GM19467 (cell line): ENCODE results near the gene EXOC4.
"Not testable (repeated sequence)": the region's sequence is repeated elsewhere in the genome, so short reads cannot be mapped to it uniquely, and the experiment has no call there.

Source experiments
- ATAC-seq: cut with Tn5 transposase; IDR thresholded peaks from one replicate; pipeline ENCODE4 v1.9.1; 2021; ENCODE audit warnings: mild to moderate bottlenecking, moderate library complexity; ENCODE audit not compliant: unreplicated experiment

The EXOC4 gene

DNA sequence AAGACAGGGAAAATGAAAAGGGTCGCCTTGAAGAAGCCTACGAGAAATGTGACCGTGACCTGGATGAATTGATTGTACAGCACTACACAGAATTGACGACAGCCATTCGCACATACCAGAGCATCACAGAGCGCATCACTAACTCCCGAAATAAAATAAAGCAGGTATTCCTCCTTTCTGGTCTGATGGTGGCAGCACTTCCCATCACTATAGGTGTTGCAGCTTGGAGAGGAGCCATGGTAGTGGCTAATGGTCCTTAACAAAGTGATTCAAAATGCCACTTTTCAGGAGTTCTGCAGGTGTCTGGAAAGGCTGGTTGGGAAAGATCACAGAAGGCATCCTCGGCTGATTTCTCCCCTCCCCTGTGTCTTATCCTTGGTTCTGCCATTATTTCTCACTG is 22.1 kb downstream of the EXOC4 start:
- no peak for ATAC-seq

- ATAC-seq = no peak
These were observed 22.7 kb downstream of the EXOC4 start for GRCh38 chr7:133275446-133276095.

DNA sequence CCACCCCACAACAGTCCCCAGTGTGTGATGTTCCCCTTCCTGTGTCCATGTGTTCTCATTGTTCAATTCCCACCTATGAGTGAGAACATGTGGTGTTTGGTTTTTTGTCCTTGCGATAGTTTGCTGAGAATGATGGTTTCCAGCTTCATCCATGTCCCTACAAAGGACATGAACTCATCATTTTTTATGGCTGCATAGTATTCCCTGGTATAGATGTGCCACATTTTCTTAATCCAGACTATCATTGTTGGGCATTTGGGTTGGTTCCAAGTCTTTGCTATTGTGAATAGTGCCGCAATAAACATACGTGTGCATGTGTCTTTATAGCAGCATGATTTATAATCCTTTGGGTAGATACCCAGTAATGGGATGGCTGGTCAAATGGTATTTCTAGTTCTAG is 26.1 kb downstream of the EXOC4 start:
- ATAC-seq = not testable (repeated sequence)

GRCh38 chr7:133282094-133282493 is 29.2 kb downstream of the EXOC4 start:
- ATAC-seq = no peak

DNA sequence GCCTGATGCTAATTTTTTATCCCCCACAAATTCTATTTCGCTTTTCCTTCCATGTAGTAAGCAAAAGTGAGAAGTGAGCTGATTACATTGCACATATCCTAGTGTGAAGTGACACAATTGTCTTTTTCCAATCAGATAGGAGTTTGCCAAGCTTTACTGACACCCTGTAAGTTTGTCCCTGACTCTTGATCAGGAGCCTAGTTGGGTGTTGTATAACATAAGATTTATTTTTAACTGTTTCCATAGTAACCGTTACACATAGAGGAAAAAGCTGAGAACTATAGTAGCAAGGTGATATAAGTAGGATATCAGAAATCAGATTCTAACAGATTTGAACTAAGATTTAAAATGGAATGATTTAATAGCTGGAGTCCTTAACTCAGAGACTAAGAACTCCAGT is 31.2 kb downstream of the EXOC4 start:
- ATAC-seq = no peak

- ATAC-seq = no peak
These were observed 36.1 kb downstream of the EXOC4 start for GRCh38 chr7:133288970-133289369.

DNA sequence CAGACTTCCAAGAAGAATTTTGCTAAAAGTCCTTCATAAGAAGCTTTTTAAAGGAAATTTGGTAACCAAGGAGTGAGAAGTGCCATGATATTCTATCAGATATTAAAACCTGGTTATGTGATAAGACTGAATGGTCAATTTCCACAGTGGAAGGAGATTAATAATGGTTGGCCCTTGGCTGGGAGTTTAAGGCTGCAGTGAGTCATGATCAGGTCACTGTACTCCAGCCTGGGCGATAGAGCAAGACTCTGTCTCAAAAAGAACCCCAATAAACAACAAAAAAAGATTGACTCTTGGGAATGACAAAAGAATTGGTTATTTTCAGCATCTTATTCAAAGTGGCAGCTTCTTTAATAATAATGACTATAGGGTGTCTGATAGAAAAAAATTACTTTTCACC is 37.2 kb downstream of the EXOC4 start:
- no peak for ATAC-seq

- ATAC-seq = no peak
These were observed 37.9 kb downstream of the EXOC4 start for GRCh38 chr7:133290676-133291333.

GRCh38 chr7:133292631-133293030 is 39.8 kb downstream of the EXOC4 start:
- no peak for ATAC-seq

DNA sequence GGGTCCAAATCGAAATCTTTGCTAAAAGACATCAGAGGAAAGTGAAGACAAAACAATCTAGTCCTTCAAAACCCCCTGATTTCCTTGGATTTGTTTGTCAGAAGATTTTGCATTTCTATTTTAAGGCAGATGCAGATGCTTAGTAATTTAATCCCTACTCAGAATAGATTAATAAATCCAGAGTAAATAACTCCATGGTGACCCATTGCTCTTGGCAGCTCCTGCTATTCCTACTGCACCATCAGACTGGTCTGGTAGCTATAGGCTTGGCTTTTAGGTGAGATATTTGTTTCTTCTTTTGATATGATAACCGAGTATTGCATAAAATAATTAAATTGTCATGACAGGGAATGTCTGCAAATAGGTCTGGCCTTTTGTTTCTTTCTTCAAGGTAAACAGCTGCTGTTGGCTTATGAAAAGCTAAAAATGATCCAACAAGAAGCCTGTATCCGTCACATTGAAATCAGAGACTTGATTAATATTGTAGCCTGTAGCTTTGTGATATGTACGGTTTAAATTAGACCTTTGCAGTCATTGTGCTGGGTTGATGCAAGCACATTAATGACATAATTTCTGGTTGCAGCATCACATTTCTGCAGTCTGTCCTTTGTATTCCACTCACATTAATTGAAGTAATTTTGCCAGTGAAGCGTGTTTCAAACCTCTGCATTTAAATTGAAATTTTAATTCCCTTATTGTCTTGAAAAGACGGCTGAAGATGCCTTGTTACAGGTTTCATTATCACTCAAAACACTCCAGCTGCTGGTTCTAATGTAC is 40.7 kb downstream of the EXOC4 start:
- ATAC-seq = no peak

- ATAC-seq = no peak
These were observed 41.4 kb downstream of the EXOC4 start for GRCh38 chr7:133294234-133294633.

DNA sequence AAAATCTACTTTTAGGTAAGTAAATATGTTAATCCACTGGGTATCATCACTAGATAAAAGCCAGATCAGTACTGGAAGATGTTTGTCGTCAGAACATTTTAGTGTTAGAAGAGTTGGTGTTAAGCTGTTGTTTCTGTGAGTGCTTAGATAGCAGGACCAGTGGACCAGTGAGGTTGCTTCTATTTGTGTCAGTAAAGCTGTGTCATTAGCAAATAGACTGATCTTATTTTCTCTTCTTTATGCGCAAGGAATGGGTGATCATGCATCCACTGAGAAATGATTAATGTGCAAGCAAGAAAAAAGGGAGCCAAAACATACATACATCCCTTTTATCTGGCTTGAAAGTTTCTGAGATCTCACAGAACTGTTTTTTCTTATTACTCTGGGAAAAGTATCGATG is 42.6 kb downstream of the EXOC4 start:
- ATAC-seq = no peak

GRCh38 chr7:133297093-133297492 is 44.2 kb downstream of the EXOC4 start:
- no peak for ATAC-seq

DNA sequence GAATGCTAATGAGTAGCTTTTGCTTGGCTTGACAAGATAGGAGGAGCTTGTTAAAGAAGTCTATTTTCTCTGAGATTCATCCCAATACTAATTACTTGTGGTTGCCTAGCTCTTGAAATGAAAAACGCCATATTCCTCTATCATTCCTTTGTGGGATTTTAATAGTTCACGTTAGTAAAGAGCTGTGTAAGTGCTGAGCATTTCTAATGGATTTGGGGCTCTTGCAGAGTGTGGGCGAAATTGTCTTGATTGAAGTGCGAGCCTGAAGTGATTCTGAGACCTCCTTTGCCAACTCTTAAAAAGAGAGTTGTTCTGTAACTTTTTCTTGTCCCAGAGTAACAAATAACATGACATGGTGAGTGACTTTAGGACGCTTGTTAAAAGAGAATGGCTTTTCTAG is 45.2 kb downstream of the EXOC4 start:
- no peak for ATAC-seq

DNA sequence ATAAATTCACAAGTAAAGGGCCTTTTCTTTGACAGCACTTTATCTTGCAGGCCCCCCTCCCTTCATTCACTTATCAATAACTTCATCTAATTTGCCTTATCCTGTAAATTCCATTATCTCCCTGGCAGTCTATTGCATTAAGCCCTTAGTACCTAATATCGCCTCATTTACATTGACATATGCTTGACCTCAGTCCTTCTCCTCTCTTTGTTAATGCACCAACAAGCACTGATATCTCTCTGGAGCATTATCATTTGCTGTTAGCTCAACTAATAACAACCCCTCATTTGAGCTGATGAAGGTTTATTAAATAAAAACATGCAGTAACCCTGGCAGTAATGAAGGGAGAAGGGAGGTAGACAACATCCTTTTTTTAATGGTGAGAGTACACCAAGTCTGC is 46.8 kb downstream of the EXOC4 start:
- no peak for ATAC-seq

GRCh38 chr7:133300088-133300487 is 47.2 kb downstream of the EXOC4 start:
- no peak for ATAC-seq

DNA sequence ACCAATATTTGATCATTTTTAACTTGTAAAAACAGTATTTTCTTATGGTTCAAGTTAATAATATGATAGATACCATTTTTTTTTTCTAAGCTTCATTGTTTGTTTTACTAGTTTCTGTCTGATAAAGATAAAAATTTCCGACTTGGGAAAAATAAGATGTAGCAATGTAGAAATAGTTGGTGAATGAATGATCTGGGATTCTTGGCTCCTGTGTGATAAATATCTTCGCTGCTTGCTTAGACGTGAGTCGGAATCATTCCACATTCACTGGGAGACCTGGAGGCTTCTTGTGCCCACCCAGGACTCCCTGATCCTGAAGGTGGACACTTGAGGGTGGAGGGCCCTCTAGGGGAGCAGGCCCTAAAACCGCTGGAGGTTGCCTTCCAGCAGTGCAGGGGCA is 47.9 kb downstream of the EXOC4 start:
- no peak for ATAC-seq

GRCh38 chr7:133301444-133301843 is 48.6 kb downstream of the EXOC4 start:
- no peak for ATAC-seq

DNA sequence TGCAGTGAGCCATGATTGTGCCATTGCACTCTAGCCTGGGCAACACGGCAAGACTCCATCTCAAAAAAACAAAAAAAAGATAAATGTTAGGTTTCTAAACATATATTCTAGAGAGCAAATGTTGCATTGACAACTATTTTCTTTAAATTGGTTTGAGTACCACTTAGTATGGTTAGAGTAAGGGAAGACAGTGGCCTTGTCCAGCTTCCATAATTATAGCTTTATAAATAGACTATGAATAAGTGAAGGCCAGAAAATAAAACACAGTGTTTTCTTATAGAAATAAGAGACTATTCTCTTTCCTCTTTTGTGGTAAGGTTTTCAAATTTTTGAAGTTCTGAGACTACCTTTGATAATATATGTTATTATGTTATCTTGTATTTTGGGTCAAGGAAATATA is 50.5 kb downstream of the EXOC4 start:
- ATAC-seq = no peak

GRCh38 chr7:133303931-133304330 is 51.1 kb downstream of the EXOC4 start:
- no peak for ATAC-seq

- ATAC-seq = no peak
These were observed 56.5 kb downstream of the EXOC4 start for GRCh38 chr7:133309333-133309732.

- no peak for ATAC-seq
These were observed 57.5 kb downstream of the EXOC4 start for GRCh38 chr7:133310232-133310862.
